ENCODE data around the gene ZP3.
A peak's percentile ranks its signal among the peaks of the same experiment; 100 is the strongest.
"Not testable (repeated sequence)": the region's sequence is repeated elsewhere in the genome, so short reads cannot be mapped to it uniquely, and the experiment has no call there.

The ZP3 gene

GRCh38 chr7:76485822-76486610, 61.3 kb downstream of the ZP3 start:
- not testable (repeated sequence) for DNase-seq (ENCODE audit: low read depth in 2 of 2)

GRCh38 chr7:76486618-76487017, 61.9 kb downstream of the ZP3 start:
- DNase-seq (ENCODE audit: low read depth in 2 of 2): peak in 1 of 2 donors; percentile 32

- not testable (repeated sequence) for DNase-seq (ENCODE audit: low read depth in 2 of 2)
Measured at GRCh38 chr7:76487969-76488368, 63.2 kb downstream of the ZP3 start.
